A673 (cell line): ENCODE data around the gene FRMD3. TPM values are rescaled to one million over a fixed set of nuclear protein-coding genes. Genes with fewer than 3 reads are reported as not detected.

Experiments used
- BruUV-seq: library from RNA; stranded (reverse); fragments of 400-500 nt; replicated peaks from 2 replicates; lab custom pipeline; 2021; lab: Mats Ljungman, UMichigan
- CTCF ChIA-PET: fragments of 300-600 bp; sonication (Branson Sonifier 250); formaldehyde crosslinking; loops from one replicate; lab custom pipeline; 2022; ENCODE audit warnings: antibody characterized with exemption; lab: Charles Lee
- POLR2A ChIA-PET: fragments of 300-600 bp; sonication (Branson Sonifier 250); formaldehyde crosslinking; loops from one replicate; lab custom pipeline; 2022; ENCODE audit warnings: antibody characterized with exemption; ENCODE audit not compliant: low non-redundant PET; lab: Charles Lee
- DNase-seq: peaks from one replicate; pipeline ENCODE4 v3.0.0-alpha.2; 2015; ENCODE audit warnings: low spot score
- H3K27ac ChIP-seq: fragments of 200-600 bp; sonication (generic); 2 replicates; pipeline ENCODE4 v1.5.1; 2016; ENCODE audit warnings: mixed run types, low read depth, mild to moderate bottlenecking, mixed read lengths, antibody characterized with exemption, low read length; ENCODE audit not compliant: poor library complexity, severe bottlenecking
- H3K27me3 ChIP-seq: fragments of 200-600 bp; sonication (generic); replicated peaks from 2 replicates; pipeline ENCODE4 v1.6.1; 2017; ENCODE audit warnings: mixed run types, low read depth, mild to moderate bottlenecking, mixed read lengths, antibody characterized with exemption, low read length; ENCODE audit not compliant: insufficient read depth, poor library complexity
- H3K36me3 ChIP-seq: fragments of 200-600 bp; sonication (generic); 2 replicates; pipeline ENCODE4 v1.6.1; 2016; ENCODE audit warnings: mixed run types, mild to moderate bottlenecking, mixed read lengths, antibody characterized with exemption, low read length; ENCODE audit not compliant: insufficient read depth, poor library complexity, severe bottlenecking
- H3K4me1 ChIP-seq: fragments of 200-600 bp; sonication (generic); 2 replicates; pipeline ENCODE4 v1.6.1; 2017; ENCODE audit warnings: mixed run types, mild to moderate bottlenecking, mixed read lengths, antibody characterized with exemption, low read length; ENCODE audit not compliant: insufficient read depth, poor library complexity, severe bottlenecking
- H3K4me3 ChIP-seq: fragments of 200-600 bp; sonication (generic); 2 replicates; pipeline ENCODE4 v1.5.1; 2016; ENCODE audit warnings: low read depth, mixed run types, mild to moderate bottlenecking, mixed read lengths, low read length; ENCODE audit not compliant: poor library complexity, severe bottlenecking
- H3K9me3 ChIP-seq: fragments of 200-600 bp; sonication (generic); 2 replicates; pipeline ENCODE4 v1.6.1; 2016; ENCODE audit warnings: mixed run types, low read depth, mild to moderate bottlenecking, mixed read lengths, antibody characterized with exemption, low read length; ENCODE audit not compliant: poor library complexity, severe bottlenecking
- EZH2 ChIP-seq: fragments of 200-600 bp; sonication (generic); IDR thresholded peaks from 2 replicates; pipeline ENCODE4 v1.6.1; 2017; ENCODE audit warnings: borderline replicate concordance, low read depth, mild to moderate bottlenecking, mixed read lengths, antibody characterized with exemption, low read length; ENCODE audit not compliant: poor library complexity, severe bottlenecking
- intact Hi-C: fragments of 100-400 bp; cut with micrococcal nuclease; formaldehyde crosslinking; loops from one replicate; pipeline ENCODE4 v1.10.0; 2022; ENCODE audit not compliant: unreplicated experiment
- total RNA-seq: library from RNA; stranded (reverse); gene quantifications from 2 replicates; pipeline ENCODE4 v1.2.3, GENCODE V29; 2021
- TF ChIP-seq, protein P1 (sequence below): fragments of 300-800, 200-600 bp; sonication (generic); conservative IDR thresholded peaks from 2 replicates; pipeline ENCODE4 v1.5.1; 2017; ENCODE audit warnings: low read depth, mild to moderate bottlenecking, antibody characterized with exemption, low read length, moderate library complexity, mixed read lengths

The FRMD3 gene
- total RNA-seq, 1 experiment from 2014 or later, result 1.0 TPM

DNA sequence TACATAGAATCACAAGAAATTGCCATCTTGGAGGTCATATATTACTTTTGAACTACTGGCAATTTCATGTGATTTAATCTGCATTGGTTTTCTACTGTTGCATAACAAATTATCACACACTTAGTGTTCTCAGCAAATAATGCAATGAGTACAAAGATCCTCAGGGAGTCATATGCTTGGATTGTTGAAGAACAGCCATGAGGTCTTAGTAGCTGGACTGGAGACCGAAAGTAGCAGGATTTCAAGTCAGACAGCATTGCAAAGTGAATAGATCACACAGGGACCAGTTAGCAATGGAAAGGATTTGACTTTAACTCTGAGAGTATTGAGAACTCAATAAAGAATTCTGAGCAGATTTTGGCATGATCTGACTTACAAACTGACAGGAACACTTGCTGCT, 32.2 kb upstream of the FRMD3 start:
- Histone ChIP-seq H3K36me3 (no peaks in the 10 kb centered on the region), H3K27ac (no peak overlapping the region), H3K4me3 (no peak overlapping the region), H3K4me1 (no peaks in the 10 kb centered on the region), H3K9me3 (no peaks in the 10 kb centered on the region), H3K27me3 (no peaks in the 10 kb centered on the region)
- intact Hi-C loops, result no loop called here
- CTCF ChIA-PET, result no interaction called here
- BruUV-seq, result no TSS peak
- no peak for TF ChIP-seq EZH2
- TF ChIP-seq, protein P1, sequence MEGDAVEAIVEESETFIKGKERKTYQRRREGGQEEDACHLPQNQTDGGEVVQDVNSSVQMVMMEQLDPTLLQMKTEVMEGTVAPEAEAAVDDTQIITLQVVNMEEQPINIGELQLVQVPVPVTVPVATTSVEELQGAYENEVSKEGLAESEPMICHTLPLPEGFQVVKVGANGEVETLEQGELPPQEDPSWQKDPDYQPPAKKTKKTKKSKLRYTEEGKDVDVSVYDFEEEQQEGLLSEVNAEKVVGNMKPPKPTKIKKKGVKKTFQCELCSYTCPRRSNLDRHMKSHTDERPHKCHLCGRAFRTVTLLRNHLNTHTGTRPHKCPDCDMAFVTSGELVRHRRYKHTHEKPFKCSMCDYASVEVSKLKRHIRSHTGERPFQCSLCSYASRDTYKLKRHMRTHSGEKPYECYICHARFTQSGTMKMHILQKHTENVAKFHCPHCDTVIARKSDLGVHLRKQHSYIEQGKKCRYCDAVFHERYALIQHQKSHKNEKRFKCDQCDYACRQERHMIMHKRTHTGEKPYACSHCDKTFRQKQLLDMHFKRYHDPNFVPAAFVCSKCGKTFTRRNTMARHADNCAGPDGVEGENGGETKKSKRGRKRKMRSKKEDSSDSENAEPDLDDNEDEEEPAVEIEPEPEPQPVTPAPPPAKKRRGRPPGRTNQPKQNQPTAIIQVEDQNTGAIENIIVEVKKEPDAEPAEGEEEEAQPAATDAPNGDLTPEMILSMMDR, result no peak
- no peak for DNase-seq
- POLR2A ChIA-PET, result no interaction called here

DNA sequence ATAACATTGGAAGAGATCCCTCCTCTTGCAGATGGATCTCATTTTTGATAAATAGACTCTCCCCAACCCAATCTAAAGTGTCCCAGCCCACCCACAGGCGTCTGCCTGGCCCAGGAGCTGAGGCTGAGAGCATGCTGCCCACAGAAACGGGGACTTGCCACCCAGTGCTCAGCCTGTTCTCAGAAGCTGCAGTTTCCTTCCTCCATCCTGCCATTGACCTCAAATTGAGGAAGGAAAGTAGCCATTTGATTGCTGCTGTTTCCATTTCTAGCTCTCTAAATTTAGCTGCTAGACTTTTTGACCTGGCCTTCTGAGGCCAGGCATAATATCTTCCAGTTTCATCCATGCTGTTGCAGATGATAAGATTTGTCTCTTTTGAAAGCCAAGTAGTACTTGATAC, 31.1 kb upstream of the FRMD3 start:
- no peaks in the 10 kb centered on the region for H3K36me3 ChIP-seq
- no TSS peak for BruUV-seq
- no peak for TF ChIP-seq EZH2
- TF ChIP-seq, protein P1, result no peak
- ChIA-PET POLR2A (no interaction called here), CTCF (no interaction called here)
- intact Hi-C loops, result no loop called here
- no peaks in the 10 kb centered on the region for H3K27me3 ChIP-seq
- no peak overlapping the region for H3K4me3 ChIP-seq
- no peak overlapping the region for H3K27ac ChIP-seq
- no peak for DNase-seq
- no peaks in the 10 kb centered on the region for H3K4me1 ChIP-seq
- no peaks in the 10 kb centered on the region for H3K9me3 ChIP-seq

DNA sequence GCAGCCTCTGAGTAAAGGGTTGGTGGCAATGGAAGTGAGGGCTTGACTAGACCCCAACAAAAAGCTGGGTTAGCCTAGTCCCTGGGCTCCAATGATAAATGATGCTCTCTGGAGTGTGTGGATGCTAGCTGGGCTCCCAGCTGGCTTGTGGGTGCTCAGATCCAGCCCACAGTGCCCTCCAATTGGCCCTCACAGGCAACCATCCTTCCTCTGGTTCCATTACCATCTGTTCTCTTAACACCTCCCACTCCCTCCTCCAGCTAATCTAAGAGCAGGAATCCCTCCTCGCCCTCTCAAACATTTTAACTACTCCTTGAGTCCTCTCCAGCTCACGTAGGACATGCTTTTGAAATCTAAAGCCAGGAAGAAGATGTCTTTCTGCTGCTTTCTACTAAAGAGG, 25.2 kb upstream of the FRMD3 start:
- CTCF ChIA-PET, result interaction anchor here (0.6 kb wide), 1 partner anchor 77 kb away, joined by 13 read pairs; no protein-coding TSS in a partner anchor
- intact Hi-C loops, result no loop called here
- Histone ChIP-seq H3K27ac (no peak overlapping the region), H3K9me3 (no peaks in the 10 kb centered on the region), H3K36me3 (no peaks in the 10 kb centered on the region), H3K27me3 (no peaks in the 10 kb centered on the region), H3K4me1 (no peaks in the 10 kb centered on the region), H3K4me3 (no peak overlapping the region)
- no peak for DNase-seq
- no peak for TF ChIP-seq EZH2
- TF ChIP-seq, protein P1, result no peak
- BruUV-seq, result no TSS peak
- POLR2A ChIA-PET, result no interaction called here
